GM23338 (cell line): ENCODE results near the gene AGER. TPM values are rescaled to one million over a fixed set of nuclear protein-coding genes. Genes with fewer than 3 reads are reported as not detected.

Source experiments
- ATAC-seq: fragments of 200-7000 bp; cut with Tn5 transposase; 3 replicates; pipeline ENCODE4 v1.9.1; 2020
- DNase-seq: peaks from one replicate; pipeline ENCODE4 v3.0.0-alpha.2; 2015; ENCODE audit warnings: low spot score
- H2AFZ ChIP-seq: fragments of 200-600 bp; sonication (generic); 2 replicates; pipeline ENCODE4 v1.8.0; 2016; ENCODE audit warnings: antibody characterized with exemption, mild to moderate bottlenecking, moderate library complexity
- H3F3A ChIP-seq: fragments of 200-600 bp; sonication (generic); replicated peaks from 2 replicates; pipeline ENCODE4 v1.8.0; 2017; ENCODE audit warnings: antibody characterized with exemption, mixed run types, low read depth
- H3K27ac ChIP-seq: fragments of 200-600 bp; sonication (generic); 2 replicates; pipeline ENCODE4 v1.6.1; 2016; ENCODE audit warnings: low read depth
- H3K27me3 ChIP-seq: fragments of 200-600 bp; sonication (generic); 2 replicates; pipeline ENCODE4 v1.8.0; 2016; ENCODE audit warnings: mild to moderate bottlenecking, mixed run types, moderate library complexity; ENCODE audit not compliant: insufficient read depth
- H3K36me3 ChIP-seq: fragments of 200-600 bp; sonication (generic); 2 replicates; pipeline ENCODE4 v1.8.0; 2016; ENCODE audit warnings: mild to moderate bottlenecking; ENCODE audit not compliant: insufficient read depth
- H3K4me1 ChIP-seq: fragments of 200-600 bp; sonication (generic); 2 replicates; pipeline ENCODE4 v1.8.0; 2016; ENCODE audit warnings: mild to moderate bottlenecking, moderate library complexity; ENCODE audit not compliant: insufficient read depth
- H3K4me2 ChIP-seq: fragments of 200-600 bp; sonication (generic); 2 replicates; pipeline ENCODE4 v1.7.1; 2017; ENCODE audit warnings: mixed run types
- H3K4me3 ChIP-seq: fragments of 200-600 bp; sonication (generic); 2 replicates; pipeline ENCODE4 v1.6.1; 2016; ENCODE audit warnings: mixed run types
- H3K79me2 ChIP-seq: fragments of 200-600 bp; sonication (generic); replicated peaks from 2 replicates; pipeline ENCODE4 v1.8.0; 2017; ENCODE audit warnings: mild to moderate bottlenecking; ENCODE audit not compliant: insufficient read depth
- H3K9me2 ChIP-seq: fragments of 200-600 bp; sonication (generic); 2 replicates; pipeline ENCODE4 v1.8.0; 2017; ENCODE audit not compliant: insufficient read depth
- H4K20me1 ChIP-seq: fragments of 200-600 bp; sonication (generic); replicated peaks from 2 replicates; pipeline ENCODE4 v1.8.0; 2017; ENCODE audit warnings: mild to moderate bottlenecking; ENCODE audit not compliant: insufficient read depth
- H3K27ac Mint-ChIP-seq: 2 replicates; pipeline ENCODE4 v1.8.0; 2020; ENCODE audit warnings: inconsistent platforms, mild to moderate bottlenecking, moderate library complexity, mixed read lengths
- H3K27me3 Mint-ChIP-seq: 3 replicates; pipeline ENCODE4 v1.8.0; 2022; ENCODE audit warnings: low read depth, mild to moderate bottlenecking, moderate library complexity, mixed read lengths, inconsistent platforms; ENCODE audit not compliant: insufficient read depth, poor library complexity
- H3K36me3 Mint-ChIP-seq: 3 replicates; pipeline ENCODE4 v1.8.0; 2021; ENCODE audit warnings: low read depth, mild to moderate bottlenecking, inconsistent platforms, moderate library complexity, mixed read lengths
- H3K4me1 Mint-ChIP-seq: 3 replicates; pipeline ENCODE4 v1.8.0; 2020; ENCODE audit warnings: mild to moderate bottlenecking, inconsistent platforms, mixed read lengths
- H3K4me3 Mint-ChIP-seq: 3 replicates; pipeline ENCODE4 v1.8.0; 2021; ENCODE audit warnings: moderate library complexity, mild to moderate bottlenecking, inconsistent platforms, mixed read lengths
- H3K9me3 Mint-ChIP-seq: 3 replicates; pipeline ENCODE4 v1.8.0; 2020; ENCODE audit warnings: moderate library complexity, mild to moderate bottlenecking, inconsistent platforms, mixed read lengths
- CREB1 ChIP-seq: fragments of 250-450 bp; sonication (Bioruptor Pico); IDR thresholded peaks from 2 replicates; pipeline ENCODE4 v1.5.0; 2020; ENCODE audit warnings: low read depth, mild to moderate bottlenecking, moderate library complexity
- CTCF ChIP-seq, 2 experiments: fragments of 200-600 bp in 1 of 2; sonication (generic) in 1 of 2; conservative IDR thresholded peaks; 2 replicates each; pipeline versions ENCODE4 v1.5.1 to v1.6.1; 2016 to 2017; ENCODE audit warnings: antibody characterized with exemption in 2 of 2, low read depth in 2 of 2, mild to moderate bottlenecking in 2 of 2, moderate library complexity in 1 of 2
- EZH2 ChIP-seq: fragments of 200-600 bp; sonication (generic); IDR thresholded peaks from one replicate; pipeline ENCODE4 v1.8.0; 2017; ENCODE audit warnings: antibody characterized with exemption, mild to moderate bottlenecking, low read depth; ENCODE audit not compliant: unreplicated experiment
- EZH2phosphoT487 ChIP-seq: fragments of 200-600 bp; sonication (generic); IDR thresholded peaks from one replicate; pipeline ENCODE4 v1.8.1; 2018; ENCODE audit warnings: antibody characterized with exemption; ENCODE audit not compliant: unreplicated experiment
- JUNB ChIP-seq: IDR thresholded peaks from one replicate; pipeline ENCODE4 v1.6.1; 2016; ENCODE audit warnings: antibody characterized with exemption; ENCODE audit not compliant: unreplicated experiment
- NANOG ChIP-seq: IDR thresholded peaks from 2 replicates; pipeline ENCODE4 v1.6.1; 2016; ENCODE audit warnings: antibody characterized with exemption, borderline replicate concordance
- POLR2AphosphoS5 ChIP-seq: IDR thresholded peaks from 2 replicates; pipeline ENCODE4 v1.6.1; 2016; ENCODE audit warnings: antibody characterized with exemption, low read depth
- REST ChIP-seq: IDR thresholded peaks from one replicate; pipeline ENCODE4 v1.6.1; 2018; ENCODE audit warnings: antibody characterized with exemption; ENCODE audit not compliant: unreplicated experiment
- STAT1 ChIP-seq: IDR thresholded peaks from one replicate; pipeline ENCODE4 v1.6.1; 2016; ENCODE audit warnings: antibody characterized with exemption; ENCODE audit not compliant: unreplicated experiment
- ZNF114 ChIP-seq: fragments of 250-450 bp; sonication (Bioruptor Pico); IDR thresholded peaks from 2 replicates; pipeline ENCODE4 v1.5.0; 2020; ENCODE audit warnings: mild to moderate bottlenecking, moderate library complexity
- ZNF331 ChIP-seq: fragments of 250-450 bp; sonication (Bioruptor Pico); IDR thresholded peaks from 2 replicates; pipeline ENCODE4 v1.5.0; 2020; ENCODE audit warnings: low read depth, mild to moderate bottlenecking, moderate library complexity
- ZNF462 ChIP-seq: fragments of 250-450 bp; sonication (Bioruptor Pico); IDR thresholded peaks from 2 replicates; pipeline ENCODE4 v1.5.0; 2020; ENCODE audit warnings: mild to moderate bottlenecking, moderate library complexity
- polyA plus RNA-seq: library from polyadenylated mRNA; unstranded; fragments of >200 nt; fragmentation: Nextera tagmentation; extraction: Ambion mirVana; gene quantifications from 2 replicates; pipeline ENCODE4 v1.2.1, GENCODE V29; 2016
- total RNA-seq: library from RNA; depleted of rRNA; stranded (reverse); fragments of >200 nt; shearing (Covaris generic); gene quantifications from 2 replicates; pipeline ENCODE4 v1.2.3, GENCODE V29; 2014
- TF ChIP-seq, protein P1 (sequence below): IDR thresholded peaks from 2 replicates; pipeline ENCODE4 v1.6.1; 2016; ENCODE audit warnings: antibody characterized with exemption

The AGER gene
- total and polyA plus RNA-seq, 2 experiments from 2014 or later: 2.3 to 3.4 TPM

DNA sequence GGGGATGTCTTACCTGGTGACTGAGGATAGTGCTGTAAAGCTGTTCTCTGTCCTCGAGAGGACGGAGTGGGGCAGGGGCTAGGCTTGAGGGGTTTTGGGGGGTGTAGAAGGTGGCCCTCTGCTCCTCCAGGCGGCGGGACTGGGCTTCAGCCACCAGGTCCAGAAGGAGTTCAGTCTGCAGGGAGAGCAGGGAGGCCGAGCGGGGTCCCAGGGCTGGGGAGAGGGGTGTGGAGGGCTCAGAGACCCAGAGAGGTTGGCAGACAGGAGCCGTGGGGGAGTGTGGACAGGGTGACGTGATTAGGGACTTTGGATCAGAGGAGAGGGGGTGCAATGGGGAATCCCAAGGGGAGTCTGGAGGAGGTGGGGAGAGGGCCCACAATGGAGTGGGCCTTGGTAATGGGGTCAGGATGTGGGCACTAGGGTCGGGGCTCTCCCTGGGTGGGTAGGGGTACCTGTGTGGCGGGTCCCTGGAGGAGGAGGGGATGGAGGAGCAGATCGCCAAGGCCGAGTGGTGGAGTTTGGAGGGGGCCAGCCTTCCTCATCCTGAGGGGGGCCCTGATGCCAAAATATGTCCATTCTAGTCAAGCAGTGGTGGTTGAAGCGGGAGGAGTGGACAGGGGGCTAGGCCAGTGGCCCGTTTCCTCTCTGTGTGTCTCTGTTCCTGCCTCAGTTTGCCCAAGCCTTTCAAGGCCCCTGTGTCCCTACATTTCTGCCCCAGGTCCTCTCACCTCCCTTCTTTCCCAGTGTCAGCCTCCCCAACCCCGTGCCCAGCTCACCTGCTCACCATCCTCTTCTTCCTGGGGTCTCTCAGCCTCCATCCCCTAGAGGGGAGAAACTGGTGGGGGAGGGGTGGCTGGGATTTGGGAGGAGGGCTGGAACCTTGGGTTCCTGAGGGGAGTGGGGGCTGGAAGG lies 7.9 kb upstream of the AGER start:
- peaks cover 64% of the 10 kb centered on the region for H3K4me1 Mint-ChIP-seq
- Histone ChIP-seq H3K4me1 (peaks cover 53% of the 10 kb centered on the region), H3K27ac (no peak overlapping the region), H3K4me2 (peak overlapping the region; percentile 78), H3K36me3 (peaks cover 3% of the 10 kb centered on the region; the same call in 1 of the 2 replicates), H2AFZ (no peak overlapping the region), H3K79me2 (peaks cover 12% of the 10 kb centered on the region), H3K4me3 (peak overlapping the region; percentile 43; the same call in 1 of the 2 replicates), H3F3A (peaks cover 16% of the 10 kb centered on the region), H4K20me1 (no peaks in the 10 kb centered on the region), H3K9me2 (no peaks in the 10 kb centered on the region), H3K27me3 (no peaks in the 10 kb centered on the region)
- H3K27ac Mint-ChIP-seq: peak overlapping the region; percentile 78
- H3K4me3 Mint-ChIP-seq: peak overlapping the region; percentile 48
- H3K9me3 Mint-ChIP-seq: no peaks in the 10 kb centered on the region; the same call in 2 of the 3 replicates
- DNase-seq: no peak
- peaks cover 32% of the 10 kb centered on the region for H3K27me3 Mint-ChIP-seq
- TF ChIP-seq POLR2AphosphoS5 (no peak), ZNF462 (CRISPR knock-in tag) (no peak), EZH2phosphoT487 (no peak), NANOG (no peak), JUNB (no peak), CREB1 (CRISPR knock-in tag) (no peak), STAT1 (no peak), CTCF (conservative IDR thresholded peaks at IDR 0.05; ENCODE audit: low read depth in 2 of 2) (no peak), REST (no peak), EZH2 (no peak), ZNF114 (CRISPR knock-in tag) (no peak), ZNF331 (CRISPR knock-in tag) (no peak)
- TF ChIP-seq, protein P1, sequence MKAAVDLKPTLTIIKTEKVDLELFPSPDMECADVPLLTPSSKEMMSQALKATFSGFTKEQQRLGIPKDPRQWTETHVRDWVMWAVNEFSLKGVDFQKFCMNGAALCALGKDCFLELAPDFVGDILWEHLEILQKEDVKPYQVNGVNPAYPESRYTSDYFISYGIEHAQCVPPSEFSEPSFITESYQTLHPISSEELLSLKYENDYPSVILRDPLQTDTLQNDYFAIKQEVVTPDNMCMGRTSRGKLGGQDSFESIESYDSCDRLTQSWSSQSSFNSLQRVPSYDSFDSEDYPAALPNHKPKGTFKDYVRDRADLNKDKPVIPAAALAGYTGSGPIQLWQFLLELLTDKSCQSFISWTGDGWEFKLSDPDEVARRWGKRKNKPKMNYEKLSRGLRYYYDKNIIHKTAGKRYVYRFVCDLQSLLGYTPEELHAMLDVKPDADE: no peak
- peaks cover 21% of the 10 kb centered on the region for H3K36me3 Mint-ChIP-seq
- no peak for ATAC-seq
